HS-27A (cell line): ENCODE results near the gene BMP6.

ENCODE experiments used
- DNase-seq: peaks from one replicate; pipeline ENCODE4 v3.0.0-alpha.2; 2012; ENCODE audit warnings: low read depth, missing footprints

The BMP6 gene

DNA sequence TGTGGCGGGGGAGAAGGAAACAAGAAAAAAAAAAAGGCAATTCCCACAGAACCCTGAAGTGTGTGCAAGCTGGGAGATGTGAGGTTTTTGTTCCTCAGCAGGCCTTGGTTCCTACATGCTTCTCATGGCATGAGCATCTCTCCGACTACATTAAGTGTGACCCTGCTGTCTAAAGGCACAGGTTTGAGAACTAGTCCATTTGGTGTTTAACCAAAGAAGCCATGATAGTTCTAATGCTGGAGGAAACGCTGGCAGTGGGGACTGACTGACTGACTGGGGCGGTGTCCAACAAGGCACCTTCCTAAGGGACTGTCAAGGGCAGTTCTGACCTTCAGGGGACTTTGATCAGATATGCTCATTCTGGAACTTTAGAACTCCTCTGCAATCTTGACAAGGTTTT, 180.8 kb downstream of the BMP6 start:
- DNase-seq, result no peak

DNA sequence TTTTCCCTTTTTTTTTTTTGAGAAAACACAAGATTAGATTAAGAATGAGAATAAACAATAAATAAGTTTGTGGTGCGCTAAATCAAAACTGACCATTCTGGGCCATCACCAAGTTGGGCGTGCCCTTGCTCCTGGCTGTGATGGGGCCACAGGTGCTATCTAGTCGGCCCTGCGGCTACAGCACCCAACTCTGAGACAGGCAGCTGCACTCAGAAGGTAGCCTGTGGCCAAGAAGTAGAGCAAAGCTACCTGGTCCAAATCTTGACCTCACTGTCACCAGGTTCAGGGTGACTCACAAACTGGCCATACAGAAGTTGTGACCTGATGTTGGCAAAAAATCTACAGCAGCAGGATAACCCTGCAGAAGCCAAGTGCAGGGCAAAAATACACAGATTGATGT, 181.3 kb downstream of the BMP6 start:
- DNase-seq, result no peak

DNA sequence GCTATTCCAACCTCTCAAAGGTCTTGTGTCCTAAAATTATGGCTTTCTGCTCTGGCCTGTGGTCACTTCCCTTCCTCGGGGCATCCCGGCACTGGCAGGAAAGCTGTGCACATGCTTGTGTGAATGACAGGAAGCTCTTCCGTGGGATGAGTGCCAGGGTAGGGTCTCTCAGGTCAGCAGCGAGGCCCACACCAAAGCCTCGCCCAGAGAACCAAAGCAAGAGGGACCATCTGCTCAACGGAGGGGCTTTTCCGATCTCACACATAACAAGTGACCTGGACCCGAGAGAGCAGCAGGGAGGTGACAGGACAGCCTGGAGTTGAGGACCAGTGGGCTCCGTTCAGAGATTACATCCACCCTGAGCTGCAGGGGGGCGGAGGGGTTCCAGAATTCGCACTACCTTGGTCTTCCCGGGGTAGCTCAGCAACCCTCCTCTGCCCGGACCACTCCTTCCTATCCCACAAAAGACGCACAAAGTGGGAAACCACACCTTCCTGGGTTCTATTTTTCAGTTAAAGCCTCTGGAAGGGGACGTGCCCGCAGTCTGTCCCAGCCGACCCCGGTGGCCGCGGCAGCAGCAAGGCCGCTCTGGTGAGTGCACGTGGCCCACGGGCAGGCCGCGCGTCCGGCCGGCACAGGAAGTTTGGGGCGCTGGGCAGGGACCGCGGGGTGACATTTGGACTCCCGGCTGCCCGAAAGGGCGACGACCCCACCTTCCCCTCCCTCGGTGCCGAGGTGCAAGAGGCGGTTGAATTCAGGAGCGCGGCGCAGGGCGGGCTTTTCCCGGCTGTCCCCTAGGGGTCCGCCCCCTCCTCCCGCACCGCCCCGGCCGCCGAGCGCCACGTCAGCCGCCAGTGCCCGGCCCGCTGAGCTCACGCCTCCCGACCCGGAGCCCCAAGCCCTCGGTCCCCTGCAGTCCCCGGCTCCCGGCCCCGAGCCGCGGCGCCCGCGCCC, 183.7 kb downstream of the BMP6 start:
- no peak for DNase-seq

DNA sequence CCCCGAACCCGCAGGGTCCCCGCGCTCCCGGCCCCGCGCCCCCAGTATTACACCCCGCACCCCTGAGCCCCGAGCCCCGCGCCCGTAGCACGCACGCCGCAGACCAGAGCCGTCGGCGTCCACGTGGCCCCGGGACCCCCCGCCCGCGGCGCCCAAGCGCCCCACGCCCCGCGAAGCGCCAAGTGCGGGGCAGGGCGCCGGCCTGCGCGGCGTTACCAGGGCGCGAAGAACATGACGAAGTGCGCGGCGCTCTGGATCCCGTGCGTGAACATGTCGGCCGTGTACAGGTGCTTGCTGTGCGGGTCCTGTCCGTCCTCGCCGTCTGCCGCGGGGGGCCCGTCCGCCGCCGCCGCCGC, 184.4 kb downstream of the BMP6 start:
- no peak for DNase-seq

DNA sequence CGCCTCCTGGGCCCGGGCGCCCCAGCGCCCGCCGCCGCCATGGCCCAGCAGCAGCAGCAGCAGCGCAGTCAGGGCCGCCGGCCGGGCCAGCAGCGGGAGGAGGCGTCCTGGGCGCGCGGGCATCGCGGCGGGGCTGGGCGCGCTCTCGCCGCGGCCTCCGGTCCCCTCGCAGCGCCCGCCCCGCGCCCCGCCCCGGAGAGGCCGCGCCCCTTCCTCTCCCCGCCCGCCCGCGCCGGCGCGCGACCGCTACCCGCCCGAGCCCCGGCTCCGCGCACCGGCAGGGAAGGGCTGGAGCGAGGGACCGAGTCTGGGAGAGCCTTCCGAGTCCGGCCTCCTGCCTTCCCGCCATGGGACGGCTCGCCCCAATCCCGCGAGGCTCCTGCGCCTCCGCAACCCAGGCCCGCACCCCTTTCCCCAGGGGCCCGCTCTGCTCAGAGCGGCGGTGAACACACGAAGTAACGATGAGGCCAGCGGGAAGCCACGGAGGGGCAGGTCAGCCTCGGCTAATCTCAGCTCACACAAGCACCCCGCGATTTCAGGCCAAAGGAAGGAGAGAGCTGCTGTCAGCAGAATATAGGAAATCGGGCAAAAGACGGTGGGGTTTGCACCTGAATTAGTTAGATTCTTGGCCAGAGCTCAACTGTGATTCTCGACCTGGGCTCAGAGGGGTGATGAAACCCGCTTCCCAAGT, 184.9 kb downstream of the BMP6 start, which contains the start of gene TXNDC5:
TSS of gene TXNDC5 (minus strand) at position 135 of the 691 bp plus-strand sequence. CDS start at position 123, 12 bp downstream.
- no peak for DNase-seq

DNA sequence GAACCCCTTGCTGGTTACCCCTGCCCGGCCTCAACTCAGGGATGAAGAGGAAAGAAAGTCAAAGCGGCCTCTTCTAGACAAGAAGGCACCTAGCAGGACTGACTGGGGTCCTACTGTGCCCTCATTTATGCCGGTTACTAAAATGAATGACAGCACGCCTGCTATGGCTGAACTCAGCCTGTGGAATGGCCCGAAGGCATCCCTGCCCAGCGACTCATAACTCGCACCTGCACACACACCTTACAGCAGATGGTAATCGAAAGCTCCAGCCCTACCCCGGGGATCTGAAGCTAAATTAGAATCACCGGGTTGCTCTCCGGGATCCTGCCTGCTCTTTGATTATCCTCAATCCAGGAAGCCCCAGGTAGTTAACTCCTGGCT, 185.4 kb downstream of the BMP6 start:
- DNase-seq, result no peak

DNA sequence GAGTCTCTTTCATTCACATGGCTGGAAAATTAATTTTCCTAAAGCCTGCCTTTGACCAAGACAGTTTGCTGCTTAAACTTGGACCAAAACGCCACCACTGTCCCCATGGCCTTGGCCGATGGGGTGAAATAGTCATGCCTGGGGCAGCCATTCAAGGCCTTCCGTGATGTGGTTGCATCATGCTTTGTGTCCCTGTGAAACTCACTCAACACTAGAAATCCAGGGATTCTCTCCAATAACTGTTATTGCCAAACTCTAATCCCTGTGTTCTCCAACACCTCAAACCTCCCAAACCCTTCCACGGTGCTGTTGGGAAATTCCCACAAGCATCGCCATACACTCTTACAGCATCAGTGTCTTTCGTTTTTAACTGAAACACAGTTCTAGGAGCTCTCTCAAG, 186.1 kb downstream of the BMP6 start:
- no peak for DNase-seq

DNA sequence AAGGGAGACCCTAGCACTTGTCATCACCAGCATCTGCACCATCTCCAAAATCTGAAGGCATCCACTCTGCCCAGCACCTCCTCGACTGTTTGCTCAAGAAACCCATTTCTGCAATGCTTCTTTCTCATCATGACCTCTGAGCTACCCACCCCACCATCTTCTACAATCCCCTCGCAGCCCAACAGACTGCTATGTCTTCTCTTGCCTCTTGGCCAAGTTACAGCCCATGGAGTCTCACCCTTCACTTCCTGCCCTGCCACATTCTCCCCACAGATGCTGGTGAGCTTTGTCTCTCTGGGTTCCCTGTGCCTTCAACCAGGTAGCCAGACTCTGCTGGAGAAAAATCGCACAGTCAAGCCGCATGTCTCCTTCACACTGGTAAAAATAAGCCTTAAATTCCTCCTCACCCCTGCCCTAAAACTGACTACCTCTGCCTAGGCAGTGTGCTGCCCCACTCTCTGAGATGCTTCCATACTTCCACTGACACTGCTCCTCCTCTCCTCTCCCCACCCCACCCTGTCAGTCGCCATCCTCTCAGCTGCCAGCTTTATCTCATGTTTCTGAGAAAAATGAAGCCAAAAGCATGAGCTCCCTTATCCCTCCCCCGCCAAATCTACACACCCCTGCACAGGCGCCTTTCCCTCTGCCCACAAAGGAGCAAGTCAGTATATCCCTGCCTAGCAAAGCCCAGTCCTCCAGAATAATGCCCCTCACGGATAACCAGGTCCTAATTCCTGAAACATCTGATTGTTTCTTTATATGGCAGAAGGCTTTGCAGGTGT, 187.0 kb downstream of the BMP6 start:
- DNase-seq, result no peak

DNA sequence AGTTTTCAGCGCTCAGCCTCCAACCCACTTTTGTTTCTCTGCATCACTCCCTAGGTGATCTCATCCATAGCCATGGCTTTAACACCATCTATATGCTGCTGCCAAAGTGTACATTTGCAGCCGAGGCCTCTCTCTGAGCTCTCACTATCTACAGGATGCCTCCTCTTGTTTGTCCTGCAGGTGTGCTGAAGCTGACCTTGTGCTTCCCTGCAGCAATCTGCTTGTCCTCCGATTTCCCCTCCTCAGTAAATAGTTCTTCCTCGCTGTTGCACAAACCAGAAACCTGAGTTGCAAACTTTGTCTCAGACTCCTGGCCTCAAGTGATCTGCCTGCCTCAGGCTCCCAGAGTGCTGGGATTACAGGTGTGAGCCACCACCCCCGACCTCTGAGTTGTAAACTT, 188.4 kb downstream of the BMP6 start:
- no peak for DNase-seq

DNA sequence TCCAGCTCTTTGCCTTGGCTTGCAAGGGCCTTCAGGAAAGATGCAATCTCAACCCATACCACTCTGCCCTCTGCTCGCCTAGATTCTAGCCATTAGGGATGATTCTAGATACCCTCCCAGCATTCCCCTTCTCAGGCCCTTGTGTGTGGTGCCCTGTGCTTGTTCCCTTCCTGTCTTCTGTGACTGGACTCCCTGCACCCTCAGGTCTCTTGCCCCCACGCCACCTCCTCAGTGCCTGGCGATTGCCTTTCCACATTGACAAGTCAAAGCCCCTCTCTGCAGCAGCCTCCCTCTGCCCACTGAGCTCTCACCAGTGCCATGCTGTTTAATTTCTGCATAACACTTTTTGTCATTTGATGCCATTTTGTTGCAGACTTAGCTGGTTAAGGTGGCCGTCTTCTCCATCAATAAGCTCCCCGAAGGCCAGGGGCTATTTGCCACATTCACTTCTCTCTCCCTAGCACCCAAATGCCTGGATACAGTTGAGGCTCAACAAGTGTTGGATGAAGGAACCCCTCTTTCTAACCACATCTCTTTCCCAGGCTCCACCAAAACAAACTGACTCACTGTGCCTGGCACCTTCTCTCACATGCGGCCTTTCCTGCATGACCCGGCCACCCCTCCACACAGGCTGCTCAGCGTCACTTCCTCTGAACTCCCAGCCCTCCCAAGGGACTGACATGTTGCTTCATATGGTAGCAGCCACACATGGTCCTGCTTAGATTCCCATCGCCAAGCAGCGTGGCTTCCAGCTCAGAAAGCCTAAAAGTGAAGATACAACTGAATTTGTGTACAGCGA, 189.3 kb downstream of the BMP6 start:
- no peak for DNase-seq

DNA sequence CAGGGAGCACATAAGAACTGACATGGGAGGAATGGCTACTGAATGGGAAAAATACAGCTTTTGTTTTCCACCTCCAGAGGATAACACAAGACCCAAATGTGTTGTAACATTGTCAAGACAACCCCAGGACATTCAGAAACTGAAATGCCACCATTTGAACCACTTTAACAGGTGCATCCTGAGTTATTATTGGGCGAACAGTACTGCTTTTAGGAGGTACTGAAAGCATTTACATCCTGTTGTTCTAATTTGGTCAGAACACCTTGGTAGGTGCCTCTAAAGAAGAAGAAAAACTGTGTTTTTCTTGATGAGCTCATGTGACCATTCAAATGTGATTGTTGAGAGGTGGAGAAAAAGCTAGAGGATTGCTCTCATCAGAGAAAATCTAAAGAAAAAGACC, 191.1 kb downstream of the BMP6 start:
- DNase-seq, result no peak

DNA sequence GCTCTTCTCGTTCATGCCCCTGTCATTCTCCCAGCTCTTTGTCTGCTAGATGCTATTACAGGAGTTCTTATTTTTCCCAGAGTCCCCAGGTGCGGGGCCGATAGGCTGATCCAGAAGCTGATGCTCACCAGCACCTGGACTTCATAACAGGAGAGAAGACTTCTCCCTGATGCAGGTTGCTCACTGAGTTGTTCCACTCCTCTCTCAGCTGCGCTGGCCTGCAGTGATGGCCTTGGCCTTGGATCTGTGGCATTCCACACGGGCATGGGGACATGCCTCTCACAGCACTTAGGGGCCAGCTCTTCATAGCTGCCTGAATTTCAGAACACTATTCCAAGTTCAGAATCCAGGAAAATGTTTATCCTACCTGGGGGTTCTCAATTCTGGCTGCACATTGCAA, 191.8 kb downstream of the BMP6 start:
- DNase-seq, result no peak

DNA sequence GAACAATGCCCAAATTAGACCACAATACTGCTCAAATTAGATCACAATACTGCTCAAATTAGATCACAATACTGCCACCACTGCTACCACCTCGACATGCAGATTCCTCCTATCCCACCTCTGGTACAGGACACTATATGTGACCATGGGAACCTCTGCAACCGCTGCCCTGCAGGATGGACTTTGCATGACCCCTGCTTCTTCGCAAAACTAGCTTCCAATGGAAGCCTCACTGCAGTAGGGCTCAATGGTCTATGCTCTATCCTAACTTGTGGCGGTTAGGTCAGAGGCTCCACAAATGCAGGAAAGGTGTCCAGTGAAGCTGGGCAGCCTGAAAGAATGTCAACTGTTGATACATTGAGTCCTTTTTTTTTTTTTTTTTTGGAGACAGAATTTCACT, 192.5 kb downstream of the BMP6 start:
- DNase-seq, result no peak

DNA sequence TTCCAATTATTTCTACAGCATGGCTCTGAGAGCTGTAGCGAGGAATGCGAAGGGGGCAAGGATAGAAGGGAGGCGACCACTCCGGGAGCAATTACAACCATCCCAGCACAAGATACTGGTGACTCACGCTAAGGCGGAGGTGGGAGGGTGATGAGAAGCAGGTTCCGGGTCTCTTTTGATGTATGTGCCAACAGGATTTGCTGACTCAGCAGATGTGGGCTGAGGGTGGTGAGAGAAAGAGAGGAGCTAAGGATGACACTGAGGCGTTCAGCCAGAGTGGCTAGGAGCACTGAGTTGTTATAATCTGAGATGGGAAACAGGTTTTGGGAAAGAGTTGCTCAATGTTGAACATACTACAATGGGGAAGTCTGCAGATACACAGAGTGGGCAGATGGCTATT, 194.0 kb downstream of the BMP6 start:
- DNase-seq, result no peak

DNA sequence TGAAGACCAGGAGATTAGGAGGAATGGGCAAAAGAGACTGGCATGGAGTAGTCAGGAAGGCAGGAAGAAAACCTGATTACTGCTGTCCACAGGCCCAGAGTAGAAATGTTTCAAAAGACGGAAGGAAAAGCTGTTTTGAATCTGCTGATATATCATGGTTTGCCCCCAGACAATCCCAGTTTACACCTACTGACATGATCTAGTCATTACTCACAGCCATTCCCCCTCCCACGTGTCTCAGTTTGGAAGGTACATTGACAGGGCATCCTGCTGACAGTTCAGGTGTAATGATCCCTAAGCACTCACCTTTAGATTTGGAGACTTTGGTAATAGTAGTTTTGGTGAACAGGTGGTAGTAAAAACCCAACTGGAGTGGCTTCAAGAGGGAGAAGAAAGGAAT, 194.5 kb downstream of the BMP6 start:
- DNase-seq, result no peak

DNA sequence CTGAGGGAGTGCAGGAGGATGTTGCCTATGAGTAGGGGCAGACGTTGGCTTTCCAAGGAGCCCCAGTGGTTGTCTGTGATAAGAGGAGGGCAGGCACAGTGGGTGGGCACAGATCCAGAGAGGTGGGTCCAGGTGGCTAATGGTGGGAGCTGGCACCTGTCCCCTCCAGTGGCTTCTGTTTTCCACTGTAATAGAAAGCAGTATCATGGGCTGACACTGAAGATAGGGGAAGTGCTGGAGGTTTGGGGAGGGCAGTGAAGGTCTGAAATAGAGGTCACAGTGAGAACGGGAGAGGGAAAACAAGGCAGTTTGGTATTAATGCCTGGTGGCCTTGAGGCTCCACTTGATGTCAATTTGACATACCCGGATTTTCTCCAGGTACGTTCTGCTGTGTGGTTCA, 195.1 kb downstream of the BMP6 start:
- DNase-seq, result no peak

DNA sequence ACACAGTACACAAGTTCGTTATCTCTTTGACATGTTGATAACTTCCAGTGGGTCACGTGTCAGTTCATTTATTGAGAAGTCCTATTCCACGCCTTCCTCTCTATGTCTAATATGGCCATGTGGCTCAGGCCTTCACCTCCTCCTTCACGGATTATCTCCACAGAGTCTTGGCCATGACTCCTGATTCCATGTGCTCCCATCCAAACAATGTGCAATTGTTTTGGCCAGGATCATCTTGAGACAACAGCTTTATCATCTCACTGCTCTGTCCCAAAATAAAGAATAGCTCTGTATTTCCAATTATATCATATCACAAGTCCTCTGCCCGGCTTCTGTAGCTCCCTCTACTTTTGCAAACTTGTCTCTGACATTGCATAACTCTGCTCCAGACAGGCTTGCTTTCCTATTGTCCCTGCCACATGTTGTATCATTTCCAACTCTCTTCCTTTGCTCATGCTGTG, 195.8 kb downstream of the BMP6 start:
- DNase-seq, result no peak

DNA sequence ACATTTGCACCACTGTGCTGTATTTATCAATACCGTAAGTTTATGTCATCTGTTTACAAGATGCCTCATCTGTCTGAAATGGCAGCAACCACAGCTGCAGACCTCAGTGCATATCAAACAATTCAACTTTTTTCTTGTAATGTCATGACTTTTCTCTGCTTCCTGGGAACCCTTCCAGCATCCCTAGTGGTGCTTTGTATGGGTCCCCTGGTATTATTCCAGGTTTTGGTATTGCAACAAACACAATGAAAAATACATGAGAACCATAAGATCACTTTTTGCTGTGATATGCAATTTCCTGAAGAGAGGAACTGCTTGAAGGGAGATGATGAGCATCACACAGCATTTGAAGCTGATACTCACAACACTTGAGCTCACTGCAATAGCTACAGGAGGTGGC, 196.7 kb downstream of the BMP6 start:
- DNase-seq, result no peak

DNA sequence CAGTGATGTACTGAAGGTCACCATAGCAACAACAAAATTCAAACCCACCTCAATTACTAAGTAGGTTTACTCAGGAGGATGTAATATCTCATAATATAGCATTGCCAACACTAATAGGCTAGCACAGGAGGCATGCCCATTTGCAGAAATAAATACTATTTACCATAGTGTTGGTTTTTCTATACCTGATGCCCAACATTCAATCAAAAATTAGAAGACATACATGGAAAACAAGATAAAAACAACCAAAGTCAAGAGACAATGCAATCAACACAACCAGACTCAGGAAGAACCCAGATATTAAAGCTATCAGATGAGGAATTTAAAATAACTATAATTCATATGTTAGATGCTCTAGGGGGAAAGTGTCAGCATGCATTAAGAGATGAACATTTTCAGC, 199.0 kb downstream of the BMP6 start:
- DNase-seq, result no peak
